IPS-18a (cell line): ENCODE measurements around the gene SLC1A2.

Experiments
- H3K27ac ChIP-seq: one replicate; pipeline ENCODE4 v1.5.1; 2013; ENCODE audit warnings: low read length
- H3K27me3 ChIP-seq: one replicate; pipeline ENCODE4 v1.6.1; 2013; ENCODE audit warnings: mild to moderate bottlenecking, low read length; ENCODE audit not compliant: control insufficient read depth, insufficient read depth
- H3K36me3 ChIP-seq: one replicate; pipeline ENCODE4 v1.6.1; 2013; ENCODE audit warnings: low read depth, low read length; ENCODE audit not compliant: control insufficient read depth
- H3K4me1 ChIP-seq: one replicate; pipeline ENCODE4 v1.6.1; 2013; ENCODE audit warnings: low read depth, low read length; ENCODE audit not compliant: control insufficient read depth
- H3K4me3 ChIP-seq: one replicate; pipeline ENCODE4 v1.5.1; 2013; ENCODE audit warnings: low read length
- H3K9ac ChIP-seq: one replicate; pipeline ENCODE4 v1.6.1; 2013; ENCODE audit warnings: mild to moderate bottlenecking, low read length, moderate library complexity
- H3K9me3 ChIP-seq: one replicate; pipeline ENCODE4 v1.6.1; 2013; ENCODE audit warnings: low read depth, low read length; ENCODE audit not compliant: control insufficient read depth

SLC1A2 gene

DNA sequence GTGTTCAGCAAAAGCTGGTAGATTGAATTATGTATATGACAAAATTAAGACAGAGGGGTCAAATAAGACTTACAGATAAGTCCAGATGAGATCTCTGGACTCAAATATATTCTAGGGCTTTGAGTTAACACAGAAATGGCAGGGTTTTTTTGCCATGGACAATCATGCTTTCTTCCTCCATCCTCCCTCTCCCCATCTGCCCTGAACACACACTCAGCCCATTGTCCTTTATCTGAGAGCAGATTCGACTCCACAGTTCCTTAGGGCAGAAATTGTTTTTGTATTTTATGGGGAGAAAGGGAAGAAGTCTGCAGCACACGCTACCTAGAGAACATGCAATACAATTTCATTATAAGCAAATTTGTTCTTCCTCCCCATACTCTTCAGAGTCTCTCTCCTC is 86.8 kb downstream of the SLC1A2 start:
- Histone ChIP-seq H3K9ac (no peak overlapping the region), H3K4me1 (peaks cover 3% of the 10 kb centered on the region), H3K9me3 (no peaks in the 10 kb centered on the region), H3K27me3 (peaks cover 6% of the 10 kb centered on the region), H3K27ac (no peak overlapping the region), H3K4me3 (no peak overlapping the region), H3K36me3 (no peaks in the 10 kb centered on the region)

DNA sequence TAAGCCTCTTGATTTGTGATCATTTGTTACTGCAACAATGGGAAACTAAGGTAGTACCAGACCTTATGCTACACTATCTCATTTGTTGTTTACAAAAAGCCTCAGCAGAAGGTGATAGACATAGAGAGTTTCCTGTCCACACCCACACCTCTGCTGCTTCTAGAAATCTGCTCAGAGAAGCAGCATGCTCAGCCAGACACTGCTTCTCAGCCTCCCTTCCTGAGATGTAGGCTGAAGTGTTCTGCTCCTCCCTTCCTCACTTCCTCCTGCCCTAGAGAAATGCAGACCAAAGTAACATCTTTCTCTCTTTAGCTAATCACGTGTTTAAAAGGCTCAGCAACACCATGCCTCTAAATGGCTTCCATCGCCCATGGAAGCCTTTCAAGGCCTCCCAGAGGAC is 88.4 kb downstream of the SLC1A2 start:
- no peak overlapping the region for H3K27ac ChIP-seq

DNA sequence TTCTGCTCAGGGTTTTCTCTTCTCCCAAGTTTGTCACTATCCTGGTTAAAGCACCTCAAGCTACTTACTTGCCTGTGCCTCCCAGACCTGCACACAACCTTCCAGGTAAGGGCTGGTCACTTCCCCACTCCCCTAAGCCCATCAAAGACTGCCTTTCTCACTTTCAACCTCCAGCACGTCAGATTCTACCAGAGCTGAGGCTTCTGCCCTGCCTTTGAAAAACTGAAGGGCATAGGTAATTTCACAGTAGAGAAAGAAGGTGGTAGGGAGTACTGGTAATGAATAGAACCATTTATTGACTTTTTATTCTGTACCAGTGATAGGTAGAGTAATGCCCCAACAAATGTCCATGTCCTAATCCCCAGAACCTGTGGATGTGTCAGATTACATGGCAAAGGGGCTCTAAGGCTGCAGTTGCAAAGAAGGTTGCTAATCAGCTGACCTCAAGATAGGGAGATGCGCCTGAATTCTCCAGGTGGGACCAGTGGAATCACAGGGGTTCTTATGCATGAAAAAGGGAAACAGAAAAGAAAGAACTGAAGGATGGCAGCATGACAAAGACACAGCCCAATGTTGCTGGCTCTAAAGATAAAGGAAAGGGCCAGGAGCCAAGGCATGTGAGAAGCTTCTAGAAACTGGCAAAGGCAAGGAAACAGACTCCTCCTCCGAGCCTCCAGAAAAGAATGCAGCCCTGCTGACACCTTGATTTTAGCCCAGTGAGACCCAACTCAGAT is 89.0 kb downstream of the SLC1A2 start:
- no peaks in the 10 kb centered on the region for H3K9me3 ChIP-seq
- H3K36me3 ChIP-seq: no peaks in the 10 kb centered on the region
- H3K4me3 ChIP-seq: no peak overlapping the region
- H3K27me3 ChIP-seq: peaks cover 6% of the 10 kb centered on the region
- peaks cover 3% of the 10 kb centered on the region for H3K4me1 ChIP-seq
- no peak overlapping the region for H3K9ac ChIP-seq
- H3K27ac ChIP-seq: no peak overlapping the region

More for the DNA sequence above, 88.4 kb downstream of the SLC1A2 start:
- H3K9me3 ChIP-seq: no peaks in the 10 kb centered on the region
- H3K9ac ChIP-seq: no peak overlapping the region
- peaks cover 3% of the 10 kb centered on the region for H3K4me1 ChIP-seq
- H3K27me3 ChIP-seq: peaks cover 6% of the 10 kb centered on the region
- H3K36me3 ChIP-seq: no peaks in the 10 kb centered on the region
- no peak overlapping the region for H3K4me3 ChIP-seq

- Histone ChIP-seq H3K9ac (no peak overlapping the region), H3K27ac (no peak overlapping the region), H3K4me3 (no peak overlapping the region), H3K4me1 (peaks cover 3% of the 10 kb centered on the region), H3K36me3 (no peaks in the 10 kb centered on the region), H3K27me3 (peaks cover 6% of the 10 kb centered on the region), H3K9me3 (no peaks in the 10 kb centered on the region)
Measured at GRCh38 chr11:35327829-35328228, 91.5 kb downstream of the SLC1A2 start.

DNA sequence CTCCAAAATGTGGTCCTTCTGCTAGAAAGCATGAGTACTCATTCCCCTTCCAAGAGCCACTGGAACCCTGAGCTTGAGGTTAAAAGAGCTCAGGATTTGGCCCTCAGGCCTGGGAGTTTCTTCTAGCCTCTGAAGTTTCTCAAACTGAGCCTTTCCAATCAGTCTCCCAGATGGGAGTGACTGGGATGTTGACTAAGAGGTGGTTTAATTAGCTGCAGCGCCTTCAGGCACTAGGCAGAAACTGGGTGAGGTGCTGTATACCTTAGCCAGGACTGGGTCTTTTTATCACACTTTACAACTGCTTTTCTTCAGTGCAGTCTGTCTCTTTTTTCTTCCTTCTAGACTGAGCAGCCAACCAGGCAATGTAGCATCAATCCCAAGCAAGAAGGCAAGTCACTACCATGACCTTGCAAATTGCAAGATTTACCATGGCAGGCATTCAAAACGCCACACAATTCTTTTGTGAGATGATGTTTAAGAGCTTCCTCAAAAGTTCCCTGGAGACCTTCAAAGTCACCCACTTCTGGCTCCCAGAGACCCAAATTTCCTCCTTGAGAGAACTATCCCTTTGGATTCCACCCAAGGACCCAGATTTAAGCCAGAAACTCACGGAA is 93.0 kb downstream of the SLC1A2 start:
- peaks cover 6% of the 10 kb centered on the region for H3K27me3 ChIP-seq
- no peaks in the 10 kb centered on the region for H3K36me3 ChIP-seq
- no peaks in the 10 kb centered on the region for H3K9me3 ChIP-seq
- no peak overlapping the region for H3K4me3 ChIP-seq
- peaks cover 3% of the 10 kb centered on the region for H3K4me1 ChIP-seq
- no peak overlapping the region for H3K9ac ChIP-seq
- no peak overlapping the region for H3K27ac ChIP-seq

- Histone ChIP-seq H3K9me3 (no peaks in the 10 kb centered on the region), H3K4me1 (no peaks in the 10 kb centered on the region), H3K27ac (no peak overlapping the region), H3K27me3 (peaks cover 6% of the 10 kb centered on the region), H3K4me3 (no peak overlapping the region), H3K36me3 (no peaks in the 10 kb centered on the region), H3K9ac (no peak overlapping the region)
Measured at GRCh38 chr11:35324981-35325380, 94.4 kb downstream of the SLC1A2 start.

DNA sequence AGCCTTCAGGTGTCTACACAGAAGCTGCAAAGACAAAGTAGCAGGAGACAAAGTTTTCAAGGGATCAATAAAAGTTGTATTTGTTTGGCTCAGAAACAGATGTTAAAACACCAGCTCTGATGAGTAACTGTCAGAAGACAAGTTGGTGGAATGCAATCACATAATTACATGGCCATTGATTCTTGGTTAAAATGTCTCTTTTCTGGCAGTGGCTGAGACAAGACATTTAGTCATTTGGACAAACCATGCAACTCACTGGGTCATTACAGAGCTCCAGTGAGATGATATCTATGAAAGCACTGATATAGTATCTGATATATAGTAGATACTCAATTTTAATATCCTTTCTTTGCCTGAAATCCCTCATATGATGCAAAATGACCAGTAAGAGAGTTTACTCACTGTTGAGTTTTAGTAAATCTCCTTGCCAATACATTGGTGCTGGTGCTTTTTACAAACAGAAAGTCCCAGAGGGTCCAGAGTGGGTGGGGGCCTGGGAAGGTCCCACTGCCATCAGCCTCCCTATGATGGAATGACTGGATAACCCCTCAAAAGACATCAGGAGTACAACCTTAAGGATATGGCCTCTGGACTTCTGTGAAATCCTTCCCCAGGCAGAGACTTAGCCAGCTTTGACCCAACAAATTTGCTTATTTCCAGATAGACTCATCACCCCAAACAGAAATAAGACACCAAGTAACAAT is 95.0 kb downstream of the SLC1A2 start:
- no peaks in the 10 kb centered on the region for H3K4me1 ChIP-seq
- H3K4me3 ChIP-seq: no peak overlapping the region
- no peaks in the 10 kb centered on the region for H3K36me3 ChIP-seq
- H3K9me3 ChIP-seq: no peaks in the 10 kb centered on the region
- no peak overlapping the region for H3K27ac ChIP-seq
- H3K9ac ChIP-seq: no peak overlapping the region
- no peaks in the 10 kb centered on the region for H3K27me3 ChIP-seq

DNA sequence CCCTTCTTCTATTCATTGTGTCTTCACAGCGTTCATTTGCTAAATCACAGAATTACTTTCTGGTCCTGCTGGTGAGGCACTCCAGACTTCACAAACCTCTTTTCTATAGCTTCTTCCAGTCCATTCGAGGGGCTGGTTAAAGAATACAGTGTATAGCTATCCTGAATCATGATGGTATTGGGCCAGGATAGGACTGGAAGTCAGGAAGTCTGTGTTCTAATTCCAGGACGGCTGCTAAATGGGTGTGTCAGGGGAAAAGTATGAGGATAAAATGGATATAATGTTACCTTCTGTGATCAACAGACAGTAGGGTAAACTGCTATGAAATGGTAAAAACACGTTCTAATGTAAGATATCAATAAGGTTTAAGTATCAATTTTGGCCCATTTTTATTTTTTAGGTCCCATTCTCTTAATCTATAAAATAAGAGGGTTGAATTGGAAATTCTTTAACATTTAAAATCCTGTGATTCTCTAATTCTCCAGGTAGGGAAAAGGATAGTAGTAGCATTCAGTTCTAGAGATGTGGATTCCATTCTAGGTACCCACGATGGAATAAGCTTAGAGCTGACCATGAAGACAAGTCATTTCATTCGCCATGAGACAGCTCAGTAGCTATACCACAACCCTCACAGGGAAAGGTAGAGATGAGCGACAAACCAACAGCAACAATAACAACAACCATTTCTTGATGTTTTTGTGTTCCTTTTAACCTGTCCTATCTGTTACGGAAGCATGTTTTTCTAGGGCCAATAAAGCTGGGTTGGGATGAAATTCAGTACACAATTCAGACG is 96.1 kb downstream of the SLC1A2 start:
- Histone ChIP-seq H3K36me3 (no peaks in the 10 kb centered on the region), H3K4me3 (no peak overlapping the region), H3K27ac (no peak overlapping the region), H3K9ac (no peak overlapping the region), H3K27me3 (no peaks in the 10 kb centered on the region), H3K4me1 (no peaks in the 10 kb centered on the region), H3K9me3 (no peaks in the 10 kb centered on the region)

- Histone ChIP-seq H3K4me1 (no peaks in the 10 kb centered on the region), H3K9ac (no peak overlapping the region), H3K4me3 (no peak overlapping the region), H3K9me3 (no peaks in the 10 kb centered on the region), H3K27me3 (no peaks in the 10 kb centered on the region), H3K27ac (no peak overlapping the region), H3K36me3 (no peaks in the 10 kb centered on the region)
Measured at GRCh38 chr11:35322318-35322979, 96.9 kb downstream of the SLC1A2 start.

GRCh38 chr11:35321532-35322317 is 97.6 kb downstream of the SLC1A2 start:
- Histone ChIP-seq H3K27ac (no peak overlapping the region), H3K4me1 (no peaks in the 10 kb centered on the region), H3K9ac (no peak overlapping the region), H3K27me3 (no peaks in the 10 kb centered on the region), H3K9me3 (no peaks in the 10 kb centered on the region), H3K36me3 (no peaks in the 10 kb centered on the region), H3K4me3 (no peak overlapping the region)
